Activated CD4-positive, CD25-positive, alpha-beta regulatory T cell treated with anti-CD3 and anti-CD28 coated beads, Interleukin-2, amount 50 U/mL, for 24 hours (primary cell): ENCODE results near the gene SPDYE2B.
"Not testable (repeated sequence)": the region's sequence is repeated elsewhere in the genome, so short reads cannot be mapped to it uniquely, and the experiment has no call there.

Source experiments
- ATAC-seq, 2 donors: fragments of 150-1000 bp; cut with Tn5 transposase; one replicate each; pipeline ENCODE4 v1.10.0; 2021; ENCODE audit warnings: mild to moderate bottlenecking in 1 of 2, moderate library complexity in 1 of 2

Gene SPDYE2B, protein sequence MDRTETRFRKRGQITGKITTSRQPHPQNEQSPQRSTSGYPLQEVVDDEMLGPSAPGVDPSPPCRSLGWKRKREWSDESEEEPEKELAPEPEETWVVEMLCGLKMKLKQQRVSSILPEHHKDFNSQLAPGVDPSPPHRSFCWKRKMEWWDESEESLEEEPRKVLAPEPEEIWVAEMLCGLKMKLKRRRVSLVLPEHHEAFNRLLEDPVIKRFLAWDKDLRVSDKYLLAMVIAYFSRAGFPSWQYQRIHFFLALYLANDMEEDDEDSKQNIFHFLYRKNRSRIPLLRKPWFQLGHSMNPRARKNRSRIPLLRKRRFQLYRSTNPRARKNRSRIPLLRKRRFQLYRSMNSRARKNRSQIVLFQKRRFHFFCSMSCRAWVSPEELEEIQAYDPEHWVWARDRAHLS

DNA sequence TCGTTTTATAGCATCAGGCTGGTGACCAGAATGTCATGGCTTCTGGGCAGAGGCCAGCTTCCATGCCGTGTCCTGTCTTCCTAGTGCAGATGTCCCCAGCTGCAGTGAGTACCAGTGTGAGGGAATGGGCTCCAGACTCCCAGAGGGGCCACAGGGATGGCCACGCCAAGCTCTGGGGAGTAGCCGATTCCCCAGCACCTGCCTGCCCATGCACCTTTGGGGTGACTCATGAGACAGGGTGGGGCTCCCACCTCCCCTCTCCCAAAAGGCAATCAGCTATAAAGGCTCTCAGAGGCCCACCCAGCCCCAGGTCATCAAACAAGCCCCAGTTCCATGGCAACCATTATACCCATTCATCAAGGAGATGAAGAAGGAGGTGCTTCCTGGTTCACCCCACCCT is at the start of gene SPDYE2B:
Gene SPDYE2B (plus strand): TSS at position 396 of the 400 bp plus-strand sequence. CDS start 2,030 bp downstream, outside the sequence.
- ATAC-seq, result not testable (repeated sequence)

DNA sequence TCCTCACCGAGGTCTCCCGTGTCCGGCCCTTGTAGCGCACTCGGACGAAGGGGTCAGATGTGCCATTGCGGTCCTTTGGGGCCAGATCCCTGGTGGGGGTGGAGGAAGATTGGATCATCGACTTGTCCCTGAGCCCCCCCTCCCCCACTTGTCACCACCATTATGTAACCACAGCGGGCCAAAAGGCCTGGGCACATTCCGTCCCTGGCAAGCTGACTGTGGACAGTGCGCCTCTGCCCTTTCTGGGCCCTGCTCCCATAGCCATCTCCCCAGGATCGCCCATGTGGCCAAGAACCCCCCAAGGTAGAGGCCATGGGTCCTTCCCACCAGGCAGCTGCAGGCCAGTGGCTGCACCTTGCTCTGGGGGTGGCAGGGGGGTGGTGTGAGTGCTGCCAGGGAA is 47.8 kb upstream of the SPDYE2B start:
- ATAC-seq, result not testable (repeated sequence)

DNA sequence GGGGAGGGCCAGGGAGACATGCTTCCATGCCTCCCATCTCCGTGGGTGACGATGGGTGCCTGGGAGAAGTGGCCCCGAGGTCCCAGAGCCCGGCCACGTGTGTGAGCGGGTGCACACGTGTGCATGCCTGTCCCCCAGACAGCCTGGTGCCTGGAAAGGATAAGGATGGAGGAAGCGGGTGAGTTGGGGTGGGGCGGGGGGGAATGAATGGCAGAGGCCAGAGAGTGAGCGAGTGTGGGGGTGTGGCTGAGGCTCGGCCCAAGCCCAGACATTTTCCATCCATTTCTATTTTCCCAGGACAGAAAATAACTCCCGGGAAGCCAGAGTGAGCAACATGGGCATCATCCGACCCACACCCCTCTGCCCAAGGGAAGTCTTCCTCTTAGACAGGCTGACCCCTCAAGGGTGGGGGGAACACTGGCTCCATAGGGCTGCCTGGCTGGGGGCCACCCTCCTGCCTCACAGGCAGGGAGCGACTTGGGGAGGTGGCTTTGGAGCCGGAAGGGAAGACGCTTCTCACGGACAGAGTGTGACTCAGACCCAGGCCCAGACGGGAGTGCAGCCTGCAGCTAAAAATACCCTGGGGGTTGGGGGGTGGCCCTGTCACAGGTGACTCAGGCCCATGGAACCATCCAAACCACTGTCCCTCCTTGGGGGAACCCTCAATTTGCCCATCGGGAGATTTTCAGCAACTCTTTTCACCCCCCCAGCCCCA is 45.5 kb upstream of the SPDYE2B start:
- not testable (repeated sequence) for ATAC-seq

DNA sequence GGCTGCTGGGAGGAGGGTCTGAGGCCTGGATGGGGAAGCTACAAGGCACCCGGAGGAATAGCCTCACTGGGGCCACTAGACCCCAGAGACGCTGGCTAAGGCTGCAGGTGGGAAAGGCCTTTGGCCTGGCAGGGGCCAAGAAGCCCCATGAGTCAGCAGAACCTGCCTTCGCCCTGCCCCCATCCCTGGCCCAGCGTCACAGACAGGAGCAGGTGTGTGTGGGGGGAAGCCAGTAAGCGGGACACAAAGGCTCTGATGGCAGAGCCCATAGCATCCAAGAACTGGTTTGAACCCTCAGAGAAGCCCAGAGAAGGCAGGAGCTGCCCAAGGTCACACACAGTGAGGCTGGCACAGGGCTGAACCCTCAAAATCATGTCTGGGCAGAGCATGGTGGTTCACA is 43.3 kb upstream of the SPDYE2B start:
- not testable (repeated sequence) for ATAC-seq

DNA sequence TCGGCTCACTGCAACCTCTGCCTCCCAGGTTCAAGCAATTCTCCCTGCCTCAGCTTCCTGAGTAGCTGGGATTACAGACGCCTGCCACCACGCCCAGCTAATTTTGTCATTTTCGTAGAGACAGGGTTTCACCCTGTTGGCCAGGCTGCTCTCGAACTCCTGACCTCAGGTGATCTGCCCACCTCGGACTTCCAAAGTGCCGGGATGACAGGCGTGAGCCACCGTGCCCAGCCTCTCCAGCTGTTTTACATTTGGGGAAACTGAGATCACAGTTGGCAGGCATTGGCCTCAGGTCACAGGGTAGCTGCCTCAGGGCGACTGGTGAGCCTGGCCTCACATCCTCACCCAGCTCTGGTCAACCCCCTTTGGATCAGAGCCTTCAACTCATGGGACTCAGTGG is 40.4 kb upstream of the SPDYE2B start:
- ATAC-seq, result not testable (repeated sequence)

DNA sequence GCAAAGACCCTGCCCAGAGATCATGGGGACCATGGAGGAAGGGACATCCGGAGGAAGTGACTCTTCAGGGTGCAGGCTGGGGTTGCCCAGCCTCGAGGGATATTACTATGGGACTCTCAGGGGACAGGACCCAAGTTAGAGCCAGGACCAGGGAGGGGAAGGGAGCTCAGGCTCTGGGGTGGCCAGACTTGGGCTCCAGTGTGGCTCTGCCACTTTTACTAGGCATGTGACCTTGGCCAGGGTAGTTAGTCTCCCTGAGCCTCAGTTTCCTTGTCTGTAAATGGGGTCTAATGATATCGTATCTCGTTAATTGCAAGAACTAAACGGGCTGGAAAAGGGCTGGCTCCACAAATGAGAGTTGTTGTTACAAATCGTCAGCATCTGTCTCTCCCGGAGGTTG is 39.7 kb upstream of the SPDYE2B start:
- not testable (repeated sequence) for ATAC-seq

DNA sequence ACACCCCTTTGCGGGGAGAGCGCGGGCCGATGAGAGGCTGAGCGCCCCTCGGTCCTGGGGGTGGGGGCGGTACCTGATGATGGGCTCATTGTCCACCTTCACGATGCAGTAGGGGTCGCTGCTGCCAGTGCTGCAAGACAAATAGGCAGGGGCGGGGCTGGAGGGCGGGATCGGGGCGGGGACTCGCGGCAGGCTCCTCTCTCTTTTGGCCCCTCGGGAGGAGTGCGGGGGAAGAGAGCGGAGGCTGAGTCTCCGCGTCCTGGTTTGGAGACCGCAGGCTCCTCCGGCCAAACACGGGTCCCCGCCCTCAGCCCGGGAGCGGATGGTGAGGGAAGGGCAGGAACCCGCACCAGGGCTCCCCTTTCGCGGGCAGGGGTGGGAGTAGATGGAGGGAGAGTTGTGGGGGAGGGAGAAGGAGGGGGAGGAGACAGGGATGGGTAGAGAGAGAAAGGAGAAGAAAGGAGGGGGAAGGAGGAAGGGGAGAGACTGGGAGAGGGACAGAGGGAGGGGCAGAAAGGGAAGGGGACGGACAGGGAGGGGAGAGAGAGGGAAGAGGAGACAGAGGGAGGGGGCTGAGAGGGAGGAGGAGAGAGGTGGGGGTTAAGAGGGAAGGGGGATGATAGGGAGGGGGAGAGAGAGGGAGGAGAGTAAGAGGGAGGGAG is 39.0 kb upstream of the SPDYE2B start:
- peak; percentile 48 to 63 for ATAC-seq

DNA sequence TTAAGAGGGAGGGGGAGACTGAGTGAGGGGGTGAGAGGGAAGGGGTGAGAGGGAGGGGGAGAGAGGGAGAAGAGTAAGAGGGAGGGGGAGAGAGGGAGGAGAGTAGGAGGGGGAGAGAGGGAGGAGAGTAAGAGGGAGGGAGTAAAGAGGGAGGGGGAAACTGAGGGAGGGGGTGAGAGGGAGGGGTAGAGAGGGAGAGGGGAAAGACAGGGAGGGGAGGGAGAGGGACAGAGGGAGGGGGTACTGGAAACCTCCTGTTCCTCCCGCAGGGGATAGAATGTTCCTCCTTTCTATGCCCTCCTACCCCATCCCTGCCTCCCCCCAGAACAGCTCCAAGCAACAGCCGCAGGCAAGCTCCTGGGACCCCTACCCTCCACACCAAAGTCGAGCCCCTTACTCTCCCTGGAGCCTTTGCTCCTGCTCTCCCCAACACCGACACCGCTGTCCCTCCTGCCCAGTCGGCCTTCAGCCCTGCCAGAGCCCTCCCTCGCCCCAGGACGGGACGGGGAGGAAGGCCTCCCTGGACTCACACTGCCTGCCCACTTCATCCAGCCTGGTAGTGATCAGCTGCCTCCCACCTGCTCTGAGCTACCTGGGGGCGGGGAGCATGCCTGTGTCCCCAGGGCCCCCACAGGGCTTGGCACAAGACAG is 38.3 kb upstream of the SPDYE2B start:
- ATAC-seq, result not testable (repeated sequence)

DNA sequence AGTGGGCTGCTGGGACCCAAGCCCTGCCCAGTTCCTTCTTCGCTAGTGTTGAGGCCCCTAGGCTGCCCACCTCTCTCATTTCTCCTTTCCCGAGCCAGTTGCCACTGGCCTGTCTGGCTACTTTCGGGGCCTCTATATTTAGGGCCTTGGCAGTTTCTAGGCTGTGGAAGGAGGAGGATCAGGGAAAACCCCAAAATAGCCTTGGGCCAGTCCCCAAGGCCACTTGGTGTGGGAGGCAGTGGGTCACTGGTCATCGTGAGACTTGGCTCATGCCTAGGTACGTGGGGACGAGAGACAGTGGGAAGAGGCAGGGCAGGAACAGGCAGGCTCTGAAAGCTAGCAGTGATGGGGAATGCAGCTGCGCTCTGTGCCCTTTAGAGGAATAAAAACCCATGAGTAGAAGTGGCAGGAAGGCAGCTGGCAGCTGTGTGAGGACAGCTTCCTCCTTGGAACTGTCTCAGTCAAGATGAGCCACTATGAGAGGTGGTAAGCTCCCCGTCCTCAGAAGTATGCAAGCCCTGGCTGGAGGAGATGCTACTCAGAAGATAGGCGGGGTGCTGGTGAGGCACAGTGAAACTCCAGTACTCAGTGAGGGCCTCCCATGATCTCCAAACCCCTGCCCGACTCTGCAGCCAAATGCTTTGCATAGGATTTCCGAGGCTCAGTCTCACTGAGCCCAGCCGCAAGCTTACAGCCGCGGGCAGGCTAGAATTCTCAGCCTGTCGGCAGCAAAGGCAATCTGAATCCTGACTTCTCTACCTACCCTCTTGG is 36.4 kb upstream of the SPDYE2B start:
- not testable (repeated sequence) for ATAC-seq

DNA sequence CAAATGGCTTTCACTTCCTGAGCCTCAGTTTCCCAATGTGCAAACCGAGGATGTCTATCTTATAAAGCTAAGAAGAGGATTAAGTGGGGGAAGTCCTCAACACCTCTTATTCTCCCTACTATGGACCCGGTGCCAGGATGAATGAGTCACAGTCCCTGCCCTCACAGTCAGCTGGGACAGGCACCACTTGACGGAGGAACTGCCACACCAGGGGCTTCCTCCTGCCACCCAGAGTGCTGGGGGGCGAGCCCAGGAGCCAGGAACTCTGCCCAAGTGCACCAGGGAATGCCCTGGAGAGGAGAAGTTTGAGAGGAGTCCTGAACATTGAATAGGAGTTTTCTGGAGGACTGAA is 35.8 kb upstream of the SPDYE2B start:
- ATAC-seq, result not testable (repeated sequence)

DNA sequence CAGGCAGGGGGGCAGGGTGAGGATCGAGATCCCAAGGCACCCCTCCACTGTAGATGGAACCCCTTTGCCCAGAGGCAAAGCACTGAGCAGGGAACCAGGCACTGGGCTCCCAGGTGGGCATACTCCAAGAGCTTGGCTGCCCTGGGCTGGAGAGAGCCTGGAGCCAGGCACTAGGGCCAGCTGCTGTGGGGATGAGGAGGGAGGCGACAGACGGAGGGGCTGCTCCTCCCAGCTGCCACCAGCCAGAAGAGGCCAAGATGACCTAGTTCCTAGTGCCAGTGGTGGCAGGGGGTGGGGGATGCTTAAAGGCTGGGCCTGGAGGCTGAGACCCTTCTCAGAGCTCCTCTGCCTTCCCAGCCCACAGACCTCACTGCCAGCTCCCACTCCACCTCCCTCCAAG is 35.2 kb upstream of the SPDYE2B start:
- not testable (repeated sequence) for ATAC-seq

DNA sequence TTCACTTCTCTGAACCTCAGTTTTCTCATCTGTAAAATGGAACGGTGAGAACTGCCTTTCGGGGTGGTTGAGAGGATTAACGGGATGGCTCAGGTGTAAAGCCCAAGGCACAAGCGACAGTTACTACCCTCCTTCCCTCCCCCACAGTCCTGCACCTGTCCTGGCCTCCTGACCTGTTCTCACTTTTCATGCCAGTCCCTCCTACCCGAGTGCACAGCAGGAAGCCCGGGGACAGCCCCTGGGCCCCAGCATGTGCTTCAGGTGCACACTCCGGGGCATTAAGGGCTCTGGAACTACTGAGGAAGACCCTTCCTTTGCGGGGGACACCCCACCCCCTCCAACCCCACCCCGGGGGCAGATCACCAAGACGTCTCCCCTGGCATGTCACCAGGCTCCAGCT is 34.2 kb upstream of the SPDYE2B start:
- not testable (repeated sequence) for ATAC-seq

DNA sequence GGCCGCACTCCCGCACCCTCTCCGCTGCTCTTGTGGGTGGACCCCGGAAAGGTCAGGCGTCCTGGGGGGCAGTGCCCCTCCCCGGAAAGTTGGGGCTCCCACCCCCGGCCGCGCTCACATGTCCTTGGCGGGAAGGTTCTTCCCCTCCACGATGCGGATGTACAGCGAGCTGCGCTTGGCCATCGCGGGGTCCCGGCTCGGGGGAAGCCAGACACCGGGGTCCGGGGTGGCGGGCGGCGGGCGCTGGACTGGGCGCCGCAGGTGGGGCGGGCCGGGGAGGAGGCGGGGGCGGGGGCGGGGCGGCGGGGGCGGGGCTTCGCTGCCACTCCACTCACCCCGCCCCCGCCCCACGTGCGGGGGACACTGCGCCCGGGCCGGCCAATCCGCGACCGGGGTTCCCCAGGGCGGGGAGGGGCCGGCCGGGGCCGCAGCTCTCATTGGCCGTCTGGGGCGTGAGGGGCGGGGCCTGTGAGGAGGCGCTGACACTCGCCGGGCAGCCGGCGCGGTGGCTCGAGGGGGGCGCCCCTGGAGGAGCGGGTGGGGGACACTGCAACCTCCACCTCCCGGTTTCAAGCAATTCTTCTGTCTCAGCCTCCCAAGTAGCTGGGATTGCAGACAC is 33.5 kb upstream of the SPDYE2B start, which contains the start of gene RASA4:
Gene RASA4 (minus strand): TSS at position 250 of the 619 bp plus-strand sequence. CDS start 67 bp downstream, at position 183.
- peak; percentile 96 to 97 for ATAC-seq

DNA sequence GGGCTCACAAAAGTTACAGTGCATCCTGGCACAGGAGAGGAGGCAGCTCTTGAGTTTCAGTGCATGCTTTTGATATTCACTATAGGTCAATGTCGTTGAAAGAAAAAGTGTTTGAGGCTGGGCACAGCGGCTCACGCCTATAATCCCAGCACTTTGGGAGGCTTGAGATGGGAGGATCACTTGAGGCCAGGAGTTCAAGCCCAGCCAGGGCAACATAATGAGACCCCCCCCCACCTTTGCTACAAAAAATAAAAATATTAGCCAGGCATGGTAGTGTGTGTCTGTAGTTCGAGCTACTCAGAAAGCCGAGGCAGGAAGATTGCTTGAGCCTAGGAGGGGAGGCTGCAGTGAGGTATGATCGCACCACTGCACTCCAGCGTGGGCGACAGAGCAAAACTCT is 32.0 kb upstream of the SPDYE2B start:
- ATAC-seq, result not testable (repeated sequence)

DNA sequence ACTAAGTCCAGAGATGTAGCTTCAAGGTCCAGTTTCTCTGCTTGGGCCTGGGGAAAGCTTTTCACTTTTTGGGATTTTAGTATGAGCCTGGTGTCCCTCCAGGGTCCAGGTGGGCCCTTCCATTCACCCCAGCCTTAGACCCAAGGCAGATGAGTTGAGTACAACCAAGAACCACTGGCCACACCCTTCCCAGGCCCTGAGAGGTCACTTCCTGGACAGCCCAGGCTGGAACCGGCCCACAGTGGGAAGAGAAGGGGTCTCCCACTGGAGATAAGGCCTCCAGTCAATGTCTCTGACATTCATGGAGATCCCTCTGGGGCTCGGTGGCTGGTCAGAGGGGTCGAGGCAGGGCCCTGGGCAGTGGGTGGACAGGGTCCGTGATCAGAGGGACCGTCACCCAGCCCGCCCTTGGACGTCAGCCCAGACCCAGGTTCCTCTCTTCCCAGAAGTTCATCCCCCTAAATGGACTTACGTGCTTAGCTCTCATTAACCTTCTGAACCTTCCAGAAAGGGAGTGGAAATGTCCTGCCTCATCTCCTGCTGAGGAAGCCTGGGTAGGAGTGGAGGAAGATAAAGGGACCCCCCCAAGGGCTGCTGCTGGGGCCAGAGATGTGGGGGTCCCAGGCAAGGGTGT is 22.7 kb upstream of the SPDYE2B start:
- not testable (repeated sequence) for ATAC-seq

DNA sequence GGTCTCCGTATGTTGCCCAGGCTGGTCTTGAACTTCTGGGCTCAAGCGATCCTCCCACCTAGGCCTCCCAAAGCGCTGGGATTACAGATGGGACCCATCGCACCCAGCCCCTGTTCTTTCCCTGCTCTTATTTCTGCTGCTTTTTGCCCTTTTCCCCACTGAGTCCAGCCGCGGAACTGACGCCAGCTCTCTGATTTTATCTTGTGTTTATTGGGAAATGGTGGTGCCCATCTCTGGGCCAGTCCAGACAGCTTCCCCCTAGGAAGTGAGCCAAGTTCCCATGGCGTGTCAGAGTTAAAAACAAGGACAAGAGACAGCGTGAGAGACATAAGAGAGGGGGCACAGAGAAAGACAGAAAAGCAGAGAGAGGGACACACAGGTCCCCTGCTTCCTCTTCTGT is 19.5 kb upstream of the SPDYE2B start:
- ATAC-seq, result not testable (repeated sequence)

DNA sequence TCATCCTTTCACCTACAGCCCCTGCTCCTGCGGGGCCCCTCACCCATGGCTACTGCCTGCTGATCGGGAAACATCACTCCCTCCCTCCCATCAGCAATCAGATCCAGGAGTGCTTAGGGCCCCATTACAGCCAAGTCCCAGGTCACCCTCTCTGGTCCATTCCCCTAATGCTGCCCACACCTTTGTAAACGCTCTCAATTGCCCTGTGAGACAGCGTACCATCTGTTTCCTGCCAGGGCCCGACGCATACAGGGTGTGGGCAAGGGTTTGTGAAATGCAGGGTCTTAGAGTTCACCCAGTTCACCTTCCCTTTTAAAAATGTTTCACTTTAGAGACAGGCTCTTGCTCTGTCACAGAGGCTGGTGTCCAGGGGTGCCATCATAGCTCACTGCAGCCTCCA is 15.8 kb upstream of the SPDYE2B start:
- ATAC-seq, result not testable (repeated sequence)

DNA sequence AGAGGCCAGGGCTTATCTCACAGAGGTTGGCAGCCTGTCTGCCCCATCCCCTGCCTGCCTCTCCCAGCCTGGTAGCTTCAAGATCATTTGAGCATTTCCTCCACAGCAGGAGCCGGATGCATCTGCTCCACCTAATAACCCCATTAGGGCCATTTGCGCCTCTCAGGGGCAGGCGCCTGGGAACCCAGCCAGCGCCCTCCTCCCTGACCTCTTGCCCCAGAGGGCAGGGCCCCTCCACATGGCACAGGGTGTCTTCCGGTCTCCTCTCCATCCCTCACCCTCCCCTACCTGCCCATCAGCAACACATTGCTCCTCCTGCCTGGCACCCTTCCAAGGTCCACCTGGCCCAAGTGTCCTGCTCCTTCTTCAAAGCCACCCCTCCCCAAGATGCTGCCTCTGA is 14.8 kb upstream of the SPDYE2B start:
- not testable (repeated sequence) for ATAC-seq

DNA sequence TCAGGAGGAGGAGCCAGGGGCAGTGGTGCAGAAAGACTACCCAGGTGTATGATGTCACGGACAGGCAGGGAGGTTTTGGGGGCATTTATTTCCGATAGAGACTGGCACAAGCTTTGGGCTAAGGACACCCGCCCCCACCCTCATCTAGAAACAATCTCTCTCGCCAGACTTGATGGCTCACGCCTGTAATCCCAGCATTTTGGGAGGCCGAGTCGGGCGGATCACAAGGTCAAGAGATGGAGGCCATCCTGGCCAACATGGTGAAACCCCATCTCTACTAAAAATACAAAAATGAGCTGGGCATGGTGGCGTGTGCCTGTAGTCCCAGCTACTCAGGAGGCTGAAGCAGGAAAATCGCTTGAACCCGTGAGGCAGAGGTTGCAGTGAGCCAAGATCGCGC is 13.2 kb upstream of the SPDYE2B start:
- ATAC-seq, result not testable (repeated sequence)

DNA sequence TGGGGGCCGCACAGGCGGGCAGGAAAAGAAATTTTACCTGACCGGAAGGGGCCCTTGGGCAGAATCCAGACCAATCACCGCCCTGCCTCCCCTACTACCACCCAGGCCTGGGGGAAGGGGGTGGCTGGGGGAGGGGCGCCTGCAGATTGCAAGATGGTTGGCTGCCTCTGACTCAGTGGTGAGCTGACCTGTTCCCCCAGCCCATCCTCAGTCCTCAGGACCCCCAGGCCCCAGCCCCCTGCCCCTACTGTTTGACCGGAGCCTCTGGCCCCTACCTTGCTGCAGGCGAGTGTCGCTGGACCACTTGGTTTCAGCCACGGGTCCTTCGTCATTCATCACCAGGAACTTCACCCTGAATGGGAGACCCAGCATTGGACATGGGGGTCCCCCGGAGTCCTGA is 11.3 kb upstream of the SPDYE2B start:
- ATAC-seq, result not testable (repeated sequence)

DNA sequence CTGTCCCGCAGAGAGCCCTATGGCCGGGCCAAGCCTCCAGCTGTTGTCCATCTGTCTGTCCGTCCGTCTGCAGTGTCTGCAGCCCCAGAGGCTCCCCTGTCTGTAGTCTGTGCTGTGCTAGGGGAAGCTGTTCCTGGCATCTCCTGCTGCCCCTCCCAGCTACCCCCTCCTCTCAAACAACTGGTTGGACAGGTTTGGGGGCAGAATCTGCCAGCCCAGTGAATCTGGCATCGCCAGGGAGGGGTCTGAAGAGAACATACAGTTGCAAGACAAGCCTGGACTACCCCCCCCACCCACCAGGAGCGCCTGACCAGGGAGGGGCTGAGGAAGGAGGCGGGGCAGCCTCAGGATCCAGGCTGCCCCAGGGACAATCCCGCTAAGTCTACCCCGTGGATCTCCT is 7.4 kb upstream of the SPDYE2B start, which contains the start of gene UPK3BL1:
Gene UPK3BL1 (minus strand): TSS at position 101 of the 400 bp plus-strand sequence. CDS start 50 bp downstream, at position 51.
- ATAC-seq, result not testable (repeated sequence)
